GM23248 (cell line): Measurements from ENCODE around the gene METTL14. TPM values are rescaled to one million over a fixed set of nuclear protein-coding genes. Genes with fewer than 3 reads are reported as not detected.

Source experiments
- DNase-seq: peaks from one replicate; pipeline ENCODE4 v3.0.0-alpha.2; 2015
- H2AFZ ChIP-seq: fragments of 200-600 bp; sonication (generic); 2 replicates; pipeline ENCODE4 v1.6.1; 2016; ENCODE audit warnings: antibody characterized with exemption
- H3F3A ChIP-seq: fragments of 200-600 bp; sonication (generic); 2 replicates; pipeline ENCODE4 v1.6.1; 2016; ENCODE audit warnings: mild to moderate bottlenecking, antibody characterized with exemption, mixed run types; ENCODE audit not compliant: insufficient read depth
- H3K27ac ChIP-seq: fragments of 200-600 bp; sonication (generic); 2 replicates; pipeline ENCODE4 v1.5.1; 2016; ENCODE audit warnings: mild to moderate bottlenecking
- H3K27me3 ChIP-seq: fragments of 200-600 bp; sonication (generic); replicated peaks from 2 replicates; pipeline ENCODE4 v1.6.1; 2016; ENCODE audit warnings: mild to moderate bottlenecking; ENCODE audit not compliant: insufficient read depth
- H3K36me3 ChIP-seq: fragments of 200-600 bp; sonication (generic); 2 replicates; pipeline ENCODE4 v1.6.1; 2016; ENCODE audit warnings: low read depth, mild to moderate bottlenecking
- H3K4me1 ChIP-seq: fragments of 200-600 bp; sonication (generic); 2 replicates; pipeline ENCODE4 v1.6.1; 2016; ENCODE audit warnings: mild to moderate bottlenecking; ENCODE audit not compliant: insufficient read depth
- H3K4me2 ChIP-seq: fragments of 200-600 bp; sonication (generic); one replicate; pipeline ENCODE4 v1.6.1; 2016; ENCODE audit warnings: mild to moderate bottlenecking; ENCODE audit not compliant: unreplicated experiment
- H3K4me3 ChIP-seq: fragments of 200-600 bp; sonication (generic); 2 replicates; pipeline ENCODE4 v1.5.1; 2016; ENCODE audit warnings: mild to moderate bottlenecking
- H3K79me2 ChIP-seq: fragments of 200-600 bp; sonication (generic); 2 replicates; pipeline ENCODE4 v1.6.1; 2016; ENCODE audit warnings: mild to moderate bottlenecking; ENCODE audit not compliant: insufficient read depth
- H3K9ac ChIP-seq: fragments of 200-600 bp; sonication (generic); 2 replicates; pipeline ENCODE4 v1.6.1; 2016; ENCODE audit warnings: mild to moderate bottlenecking
- H3K9me2 ChIP-seq: fragments of 200-600 bp; sonication (generic); 2 replicates; pipeline ENCODE4 v1.6.1; 2016; ENCODE audit warnings: mixed run types, mild to moderate bottlenecking, moderate library complexity; ENCODE audit not compliant: insufficient read depth
- H3K9me3 ChIP-seq: fragments of 200-600 bp; sonication (generic); one replicate; pipeline ENCODE4 v1.6.1; 2017; ENCODE audit warnings: low read depth
- H4K20me1 ChIP-seq: fragments of 200-600 bp; sonication (generic); 2 replicates; pipeline ENCODE4 v1.6.0; 2016; ENCODE audit not compliant: insufficient read depth
- EZH2 ChIP-seq: fragments of 200-600 bp; sonication (generic); IDR thresholded peaks from 2 replicates; pipeline ENCODE4 v1.6.1; 2018; ENCODE audit warnings: antibody characterized with exemption, mild to moderate bottlenecking; ENCODE audit not compliant: insufficient read depth, poor library complexity, severe bottlenecking
- EZH2phosphoT487 ChIP-seq: fragments of 200-600 bp; sonication (generic); IDR thresholded peaks from 2 replicates; pipeline ENCODE4 v1.6.1; 2018; ENCODE audit warnings: antibody characterized with exemption, moderate library complexity, mild to moderate bottlenecking, low read depth; ENCODE audit not compliant: insufficient read depth
- WGBS, 2 experiments: methylation state at CpG; one replicate each; pipeline ENCODE4 v1.1.6; 2015 to 2017; ENCODE audit warnings: low lambda C conversion rate in 2 of 2, low coverage in 1 of 2; ENCODE audit errors: missing lambda C conversion rate in 2 of 2; 5-methylcytosine and 5-hydroxymethylcytosine counted together
- in situ Hi-C: fragments of 300-500 bp; cut with MboI; formaldehyde crosslinking; loops from 2 replicates; pipeline ENCODE4 v1.15.0; 2020
- polyA plus RNA-seq: library from polyadenylated mRNA; unstranded; fragments of >200 nt; fragmentation: Nextera tagmentation; extraction: Ambion mirVana; gene quantifications from 2 replicates; pipeline ENCODE4 v1.2.1, GENCODE V29; 2016
- total RNA-seq: library from RNA; depleted of rRNA; stranded (reverse); fragments of >200 nt; shearing (Covaris generic); gene quantifications from 2 replicates; pipeline ENCODE4 v1.2.3, GENCODE V29; 2014

Gene METTL14
- total and polyA plus RNA-seq, 2 experiments from 2014 or later = 21.9 to 38.9 TPM

DNA sequence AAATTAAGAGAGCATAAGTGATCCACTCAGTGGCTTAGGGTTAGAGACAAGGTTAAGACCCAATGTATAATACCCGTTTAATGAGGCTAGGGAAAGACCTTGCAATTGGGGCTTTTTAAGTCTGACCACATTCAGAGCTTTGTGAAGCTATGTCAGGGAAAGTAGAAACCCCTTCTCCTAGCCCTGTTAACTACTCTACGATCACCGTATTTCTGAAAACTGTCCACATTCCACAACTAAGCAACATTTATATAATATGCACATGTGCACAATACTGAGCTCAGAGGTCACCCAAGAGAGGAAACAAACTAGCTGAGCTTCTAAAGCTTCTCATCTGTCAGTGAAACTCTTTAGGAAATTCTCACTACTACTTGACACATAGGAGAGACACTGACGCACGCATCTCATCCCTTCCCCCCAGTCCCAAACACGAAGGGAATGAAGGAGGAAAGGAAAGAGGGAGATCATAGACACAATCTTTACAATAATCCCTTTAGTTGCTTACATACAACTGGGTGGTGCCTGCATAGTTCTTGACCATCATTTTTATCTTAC is 56.2 kb downstream of the METTL14 start:
- 20 to 23% methylated on average over 6 of the region's 6 CpGs for WGBS, 2 experiments
- Histone ChIP-seq H3K9ac (peak overlapping the region; percentile 17; the same call in 1 of the 2 replicates), H3K9me3 (no peaks in the 10 kb centered on the region), H4K20me1 (no peaks in the 10 kb centered on the region), H3K27me3 (no peaks in the 10 kb centered on the region), H3K4me1 (peaks cover 40% of the 10 kb centered on the region), H2AFZ (no peak overlapping the region), H3K9me2 (no peaks in the 10 kb centered on the region), H3K4me3 (no peak overlapping the region), H3K27ac (peak overlapping the region; percentile 50), H3K4me2 (peak overlapping the region; percentile 38), H3K36me3 (peaks cover 83% of the 10 kb centered on the region), H3F3A (peaks cover 81% of the 10 kb centered on the region), H3K79me2 (peaks cover 92% of the 10 kb centered on the region)
- in situ Hi-C loops = no loop called here
- peak; percentile 59 for DNase-seq
- TF ChIP-seq EZH2phosphoT487 (no peak), EZH2 (no peak)

DNA sequence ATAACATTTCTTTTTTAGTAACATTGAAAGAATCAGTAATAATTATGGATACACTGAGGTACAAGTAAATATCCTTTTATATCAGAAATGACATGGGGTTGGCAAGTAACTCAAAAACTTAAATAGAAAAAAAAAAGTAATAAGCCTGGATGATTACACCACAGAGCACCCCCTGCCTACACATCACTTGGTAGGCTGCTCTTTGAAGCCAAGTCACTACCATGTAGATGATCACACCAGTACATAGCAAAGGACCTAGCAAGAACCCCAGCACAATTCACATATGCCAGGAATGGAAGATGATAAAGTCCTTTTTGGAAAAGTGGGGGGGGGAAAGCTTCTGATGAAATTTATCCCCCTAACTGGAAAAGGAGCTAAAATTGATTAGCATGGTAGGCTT is 56.9 kb downstream of the METTL14 start:
- Histone ChIP-seq H3K4me1 (peaks cover 40% of the 10 kb centered on the region), H2AFZ (no peak overlapping the region), H3K9me3 (no peaks in the 10 kb centered on the region), H3K9me2 (no peaks in the 10 kb centered on the region), H3K9ac (peak overlapping the region; percentile 17; the same call in 1 of the 2 replicates), H3K4me2 (peak overlapping the region; percentile 38), H4K20me1 (no peaks in the 10 kb centered on the region), H3F3A (peaks cover 76% of the 10 kb centered on the region), H3K36me3 (peaks cover 83% of the 10 kb centered on the region), H3K4me3 (no peak overlapping the region), H3K27me3 (no peaks in the 10 kb centered on the region), H3K27ac (peak overlapping the region; percentile 50), H3K79me2 (peaks cover 92% of the 10 kb centered on the region)
- peak; percentile 58 for DNase-seq
- in situ Hi-C loops = no loop called here
- TF ChIP-seq EZH2phosphoT487 = no peak
- no peak for TF ChIP-seq EZH2

DNA sequence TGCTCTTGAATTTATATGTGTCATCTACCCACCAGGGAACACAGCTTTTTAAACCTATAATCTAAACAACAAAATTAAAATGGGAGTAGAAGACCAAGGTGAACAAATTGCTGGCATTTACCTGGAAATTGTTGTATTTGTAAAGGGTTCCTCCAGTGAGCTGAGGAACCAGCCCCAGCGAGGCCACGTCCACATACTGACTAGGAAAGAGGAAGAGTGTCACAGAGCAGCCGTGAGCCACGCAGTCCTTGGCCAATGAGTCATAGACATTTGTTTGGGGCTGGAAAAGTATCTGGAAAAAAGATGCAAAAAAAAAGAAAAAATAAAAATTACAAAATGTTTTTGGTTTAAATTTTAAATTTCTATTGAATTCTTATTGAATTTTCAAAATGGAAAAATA is 58.7 kb downstream of the METTL14 start:
- no peaks in the 10 kb centered on the region for H3K9me2 ChIP-seq
- H3K79me2 ChIP-seq = peaks cover 88% of the 10 kb centered on the region
- H3K9me3 ChIP-seq = no peaks in the 10 kb centered on the region
- no peaks in the 10 kb centered on the region for H4K20me1 ChIP-seq
- no peak for TF ChIP-seq EZH2
- TF ChIP-seq EZH2phosphoT487 = no peak
- H3K4me1 ChIP-seq = peaks cover 37% of the 10 kb centered on the region
- H2AFZ ChIP-seq = no peak overlapping the region
- WGBS, 2 experiments = 51 to 55% methylated on average over 4 of the region's 4 CpGs
- peak; percentile 82 for DNase-seq
- no peaks in the 10 kb centered on the region for H3K27me3 ChIP-seq
- in situ Hi-C loops = no loop called here
- H3K9ac ChIP-seq = peak overlapping the region; percentile 67
- no peak overlapping the region for H3K4me2 ChIP-seq
- peaks cover 71% of the 10 kb centered on the region for H3K36me3 ChIP-seq
- H3K4me3 ChIP-seq = no peak overlapping the region
- H3F3A ChIP-seq = peaks cover 67% of the 10 kb centered on the region
- peak overlapping the region; percentile 81 for H3K27ac ChIP-seq

DNA sequence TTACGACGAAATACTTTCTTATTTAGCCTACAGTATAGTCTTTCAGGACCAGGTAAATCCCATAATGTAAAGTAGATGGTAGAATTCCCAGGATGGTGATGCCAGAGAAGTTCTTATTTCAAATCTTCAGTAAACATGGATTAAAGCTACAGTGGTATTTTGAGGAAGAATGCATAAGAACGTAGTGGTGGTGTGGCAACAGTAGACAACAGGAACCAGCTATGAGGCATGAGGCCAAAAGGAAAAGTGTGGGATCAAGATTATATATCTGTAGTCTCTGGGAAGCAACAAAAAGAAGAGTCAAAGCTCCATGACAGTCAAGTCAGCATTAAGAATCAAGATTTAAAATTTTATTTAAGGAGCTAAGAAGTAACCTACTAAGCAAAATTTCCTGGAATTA is 60.2 kb downstream of the METTL14 start:
- Histone ChIP-seq H2AFZ (no peak overlapping the region), H3K9ac (no peak overlapping the region), H3K36me3 (peaks cover 71% of the 10 kb centered on the region), H3K4me1 (peaks cover 26% of the 10 kb centered on the region), H3F3A (peaks cover 60% of the 10 kb centered on the region), H3K9me3 (no peaks in the 10 kb centered on the region), H4K20me1 (no peaks in the 10 kb centered on the region), H3K27ac (peak overlapping the region; percentile 81), H3K9me2 (no peaks in the 10 kb centered on the region), H3K4me2 (no peak overlapping the region), H3K27me3 (no peaks in the 10 kb centered on the region), H3K79me2 (peaks cover 88% of the 10 kb centered on the region), H3K4me3 (no peak overlapping the region)
- in situ Hi-C loops = no loop called here
- DNase-seq = no peak
- WGBS, 2 experiments = 74% methylated on average over 3 of the region's 3 CpGs
- no peak for TF ChIP-seq EZH2phosphoT487
- TF ChIP-seq EZH2 = no peak
